Left lung (tissue), 10 donors: ENCODE results near the gene ENOPH1. TPM values are rescaled to one million over a fixed set of nuclear protein-coding genes. Genes with fewer than 3 reads are reported as not detected.
A peak's percentile ranks its signal among the peaks of the same experiment; 100 is the strongest.
"Not testable (repeated sequence)": the region's sequence is repeated elsewhere in the genome, so short reads cannot be mapped to it uniquely, and the experiment has no call there.

Source experiments
- ATAC-seq: fragments of 200-7000 bp; cut with Tn5 transposase; one replicate; pipeline ENCODE4 v1.9.1; 2020; ENCODE audit warnings: moderate library complexity
- DNase-seq, 4 donors: peaks; one replicate each; pipeline ENCODE4 v3.0.0-alpha.2; 2013 to 2020
- H3K27ac ChIP-seq, 2 donors: fragments of 200-600 bp; sonication (generic) in 1 of 2; one replicate each; pipeline versions ENCODE4 v1.5.0 to v1.8.0; 2020 to 2021
- H3K27me3 ChIP-seq, 2 donors: fragments of 200-600 bp; sonication (generic) in 1 of 2; one replicate each; pipeline versions ENCODE4 v1.5.0 to v1.8.0; 2020 to 2021
- H3K36me3 ChIP-seq, 2 donors: fragments of 200-600 bp; sonication (generic) in 1 of 2; one replicate each; pipeline versions ENCODE4 v1.5.0 to v1.8.0; 2020 to 2021
- H3K4me1 ChIP-seq, 2 donors: fragments of 200-600 bp; one replicate each; pipeline ENCODE4 v1.8.0; 2021
- H3K4me3 ChIP-seq, 2 donors: fragments of 200-600 bp; sonication (generic) in 1 of 2; one replicate each; pipeline versions ENCODE4 v1.5.0 to v1.8.0; 2020 to 2021; ENCODE audit warnings: mild to moderate bottlenecking in 1 of 2
- H3K9me3 ChIP-seq, 2 donors: fragments of 200-600 bp; sonication (generic) in 1 of 2; one replicate each; pipeline versions ENCODE4 v1.5.0 to v1.8.0; 2020 to 2021
- CTCF ChIP-seq, 2 donors: fragments of 200-600 bp; sonication (generic) in 1 of 2; IDR thresholded peaks; one replicate each; pipeline versions ENCODE4 v1.5.0 to v1.8.0; 2021; ENCODE audit warnings: antibody characterized with exemption in 2 of 2
- intact Hi-C, 2 donors: fragments of 100-400 bp; cut with DNase I; formaldehyde crosslinking; loops; one replicate each; pipeline versions ENCODE4 v1.11.2 to v1.14.2; 2022
- polyA plus RNA-seq, 6 donors: library from polyadenylated mRNA; unstranded; fragments of 120-200 nt; gene quantifications; one replicate each; pipeline ENCODE4 v1.2.1, GENCODE V29; 2013; ENCODE audit not compliant: insufficient read length in 6 of 6
- total RNA-seq, 2 donors: library from RNA; stranded (reverse); fragmentation: NEBNext Ultra II Directional; extraction: Animal tissue kit (Norgen Biotek cat#: 25700); gene quantifications; one replicate each; pipeline ENCODE4 v1.2.1, GENCODE V29; 2021
- donor health status: DM: no; HTN: yes; CAD: no.
- donor health status: DM: no; HTN: no; CAD: no.

Gene ENOPH1
- total and polyA plus RNA-seq, 8 donors = 26.1 to 57.0 (median 51.9) TPM

- ATAC-seq = no peak
Observed at GRCh38 chr4:82381661-82382296, 48.6 kb upstream of the ENOPH1 start.

GRCh38 chr4:82382751-82383150 is 47.6 kb upstream of the ENOPH1 start:
- no peaks in the 10 kb centered on the region for H3K27me3 ChIP-seq
- DNase-seq = no peak
- H3K36me3 ChIP-seq = no peaks in the 10 kb centered on the region
- intact Hi-C loops = no loop called here
- ATAC-seq = no peak
- H3K4me3 ChIP-seq = no peak overlapping the region
- no peak for TF ChIP-seq CTCF (IDR thresholded peaks at IDR 0.05)
- H3K4me1 ChIP-seq = no peaks in the 10 kb centered on the region
- H3K27ac ChIP-seq = no peak overlapping the region
- no peaks in the 10 kb centered on the region for H3K9me3 ChIP-seq

More at GRCh38 chr4:82381661-82382296, 48.6 kb upstream of the ENOPH1 start:
- no peak for TF ChIP-seq CTCF (IDR thresholded peaks at IDR 0.05)
- Histone ChIP-seq H3K4me1 (no peaks in the 10 kb centered on the region), H3K27ac (no peak overlapping the region), H3K4me3 (no peak overlapping the region), H3K36me3 (no peaks in the 10 kb centered on the region), H3K27me3 (no peaks in the 10 kb centered on the region), H3K9me3 (no peaks in the 10 kb centered on the region)
- intact Hi-C loops = no loop called here
- no peak for DNase-seq

- H3K4me1 ChIP-seq, ATAC-seq, H3K36me3 ChIP-seq, H3K4me3 ChIP-seq, H3K27ac ChIP-seq, H3K9me3 ChIP-seq, H3K27me3 ChIP-seq, DNase-seq, intact Hi-C loops: not testable (repeated sequence)
Observed at GRCh38 chr4:82386312-82386711, 44.1 kb upstream of the ENOPH1 start.

GRCh38 chr4:82388405-82388804 is 42.0 kb upstream of the ENOPH1 start:
- Histone ChIP-seq H3K4me3 (no peak overlapping the region), H3K36me3 (no peaks in the 10 kb centered on the region), H3K27ac (no peak overlapping the region), H3K27me3 (no peaks in the 10 kb centered on the region), H3K4me1 (no peaks in the 10 kb centered on the region), H3K9me3 (no peaks in the 10 kb centered on the region)
- no peak for TF ChIP-seq CTCF (IDR thresholded peaks at IDR 0.05)
- intact Hi-C loops = no loop called here
- no peak for ATAC-seq
- DNase-seq = no peak

GRCh38 chr4:82390061-82390460 is 40.3 kb upstream of the ENOPH1 start:
- H3K9me3 ChIP-seq, H3K4me1 ChIP-seq, DNase-seq, H3K36me3 ChIP-seq, H3K27ac ChIP-seq, ATAC-seq, intact Hi-C loops, H3K27me3 ChIP-seq, H3K4me3 ChIP-seq: not testable (repeated sequence)

- H3K4me3 ChIP-seq = no peak overlapping the region
- ATAC-seq (peak; percentile 76), DNase-seq (no peak)
- H3K9me3 ChIP-seq = no peaks in the 10 kb centered on the region
- H3K36me3 ChIP-seq = no peaks in the 10 kb centered on the region
- no peak overlapping the region for H3K27ac ChIP-seq
- no peaks in the 10 kb centered on the region for H3K4me1 ChIP-seq
- TF ChIP-seq CTCF (IDR thresholded peaks at IDR 0.05) = no peak
- intact Hi-C loops = no loop called here
- H3K27me3 ChIP-seq = no peaks in the 10 kb centered on the region
Observed at GRCh38 chr4:82394896-82395295, 35.5 kb upstream of the ENOPH1 start.
